Hematopoietic multipotent progenitor cell treated with erythropoietin and hydrocortisone succinate and interleukin-3 and kit ligand, for 6 days (in vitro differentiated cells): ENCODE results near the gene KRTAP20-4.

Experiments used
- DNase-seq: peaks from one replicate; pipeline ENCODE4 v3.0.0-alpha.2; 2015

Gene KRTAP20-4

GRCh38 chr21:30668776-30669175 is 48.3 kb downstream of the KRTAP20-4 start:
- no peak for DNase-seq
